ENCODE data around the gene NAPEPLD.
A peak's percentile ranks its signal among the peaks of the same experiment; 100 is the strongest.
"Not testable (repeated sequence)": the region's sequence is repeated elsewhere in the genome, so short reads cannot be mapped to it uniquely, and the experiment has no call there.

The NAPEPLD gene

GRCh38 chr7:103106005-103106702 lies 42.7 kb downstream of the NAPEPLD start:
- DNase-seq, result no peak

DNA sequence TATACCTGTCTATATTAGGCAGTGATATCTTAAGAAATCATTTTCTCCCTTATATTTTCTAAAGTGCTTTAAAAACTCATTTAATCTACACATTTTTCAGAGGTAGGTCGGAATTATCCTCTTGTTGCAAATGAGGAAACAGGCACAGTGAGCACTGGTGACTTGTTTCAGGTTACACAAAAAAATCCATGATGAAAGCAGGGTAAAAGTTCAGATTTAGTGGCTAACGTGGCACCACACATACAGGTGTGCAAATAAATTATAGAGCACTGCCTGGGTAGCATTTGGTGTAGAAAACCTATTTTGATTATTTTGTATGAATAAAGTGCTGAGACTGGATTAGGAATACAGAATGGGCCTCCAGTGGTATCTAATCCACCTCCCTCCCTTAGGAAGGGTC lies 47.4 kb downstream of the NAPEPLD start:
- DNase-seq, result no peak

GRCh38 chr7:103100348-103100747 lies 48.6 kb downstream of the NAPEPLD start:
- DNase-seq, result no peak

GRCh38 chr7:103097041-103097440 lies 51.9 kb downstream of the NAPEPLD start:
- DNase-seq, result no peak

GRCh38 chr7:103095558-103095957 lies 53.3 kb downstream of the NAPEPLD start:
- not testable (repeated sequence) for DNase-seq

- DNase-seq, result no peak
Measured at GRCh38 chr7:103094102-103094501, 54.8 kb downstream of the NAPEPLD start.

DNA sequence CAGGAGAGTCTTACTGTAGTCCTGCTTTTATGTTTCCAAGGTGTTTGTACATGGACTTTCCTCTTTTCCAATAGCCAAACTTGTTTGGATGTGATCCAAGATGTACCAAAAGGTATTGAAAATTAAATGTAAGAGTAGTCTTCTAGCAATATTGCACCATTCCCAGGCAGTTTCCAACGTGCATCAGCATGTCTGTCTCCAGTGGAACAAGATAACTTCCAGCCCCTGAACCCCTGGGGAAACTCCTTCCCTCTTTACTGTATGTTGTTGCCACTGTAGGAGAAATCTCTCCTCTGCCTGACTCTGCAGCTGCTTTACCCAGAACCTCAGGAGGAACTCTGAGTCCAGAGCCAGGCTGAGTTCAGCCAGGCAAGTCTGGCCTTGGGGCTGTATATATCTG lies 55.5 kb downstream of the NAPEPLD start:
- DNase-seq, result no peak

DNA sequence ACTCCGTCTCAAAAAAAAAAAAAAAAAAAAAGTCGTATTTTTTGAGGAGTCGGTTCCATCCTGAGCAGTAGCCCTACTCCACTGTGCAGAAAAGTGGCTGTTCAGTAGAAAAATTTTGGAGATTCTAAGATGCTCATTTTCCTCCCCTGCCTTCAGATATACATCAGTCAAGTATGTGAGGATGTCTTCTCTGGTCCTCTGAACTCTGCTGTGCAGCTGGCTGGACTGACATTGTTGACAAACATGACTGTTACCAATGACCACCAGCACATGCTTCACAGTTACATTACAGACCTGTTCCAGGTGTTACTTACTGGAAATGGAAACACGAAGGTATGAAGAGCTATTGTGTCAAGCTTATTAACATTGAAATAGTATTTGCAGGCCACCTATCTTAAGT lies 56.6 kb downstream of the NAPEPLD start:
- not testable (repeated sequence) for DNase-seq

DNA sequence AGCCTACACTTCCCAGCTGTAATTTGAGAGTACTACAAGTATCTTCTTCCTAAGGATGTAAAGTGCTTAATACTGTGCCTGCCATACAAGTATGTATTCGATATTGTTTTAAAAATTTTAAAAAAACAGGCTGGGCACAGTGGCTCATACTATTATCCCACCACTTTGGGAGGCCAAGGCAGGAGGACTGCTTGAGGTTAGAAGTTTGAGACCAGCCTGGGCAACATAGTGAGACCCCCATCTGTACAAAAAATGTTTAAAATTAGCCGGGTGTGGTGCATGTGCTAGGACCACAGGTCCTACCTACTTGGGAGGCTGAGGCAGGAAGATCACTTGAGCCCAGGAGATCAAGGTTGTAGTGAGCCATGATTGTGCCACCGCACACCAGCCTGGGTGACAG lies 65.7 kb downstream of the NAPEPLD start:
- no peak for DNase-seq

- DNase-seq, result no peak
Measured at GRCh38 chr7:103082497-103082896, 66.4 kb downstream of the NAPEPLD start.

- DNase-seq, result no peak
Measured at GRCh38 chr7:103080923-103081322, 68.0 kb downstream of the NAPEPLD start.

- no peak for DNase-seq
Measured at GRCh38 chr7:103079836-103080235, 69.1 kb downstream of the NAPEPLD start.

- not testable (repeated sequence) for DNase-seq
Measured at GRCh38 chr7:103078226-103078625, 70.7 kb downstream of the NAPEPLD start.

DNA sequence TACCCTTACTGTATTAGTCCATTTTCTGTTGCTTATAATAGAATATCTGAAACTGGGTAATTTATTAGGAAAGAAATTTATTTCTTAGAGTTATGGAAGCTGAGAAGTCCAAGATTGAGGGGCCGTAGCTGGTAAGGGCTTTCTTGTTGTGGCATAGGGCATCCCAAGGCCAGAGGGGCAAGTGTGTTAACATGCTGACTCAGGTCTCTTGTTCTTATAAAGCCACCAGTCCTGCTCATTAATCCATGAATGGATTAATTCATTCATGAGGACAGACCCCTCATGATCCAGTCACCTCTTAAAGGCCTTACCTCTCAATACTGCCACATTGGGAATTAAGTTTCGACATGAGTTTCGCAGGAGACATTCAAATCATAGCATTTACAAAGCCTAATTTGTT lies 71.6 kb downstream of the NAPEPLD start:
- no peak for DNase-seq

DNA sequence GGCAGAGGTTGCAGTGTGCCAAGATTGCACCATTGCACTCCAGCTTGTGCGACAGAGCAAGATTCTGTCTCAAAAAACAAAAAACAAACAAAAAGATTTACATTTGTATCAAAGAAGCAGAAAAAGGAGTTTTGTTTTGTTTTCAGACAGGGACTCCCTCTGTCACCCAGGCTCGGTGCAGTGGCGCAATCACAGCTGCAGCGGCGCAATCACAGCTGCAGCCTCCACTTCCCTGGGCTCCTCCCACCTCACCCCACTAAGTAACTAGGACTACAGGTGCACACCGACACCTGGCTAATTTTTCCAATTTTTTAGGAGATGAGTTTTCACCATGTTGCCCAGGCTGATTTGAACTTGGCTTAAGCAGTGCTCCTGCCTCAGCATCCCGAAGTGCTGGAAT lies 72.1 kb downstream of the NAPEPLD start:
- no peak for DNase-seq

DNA sequence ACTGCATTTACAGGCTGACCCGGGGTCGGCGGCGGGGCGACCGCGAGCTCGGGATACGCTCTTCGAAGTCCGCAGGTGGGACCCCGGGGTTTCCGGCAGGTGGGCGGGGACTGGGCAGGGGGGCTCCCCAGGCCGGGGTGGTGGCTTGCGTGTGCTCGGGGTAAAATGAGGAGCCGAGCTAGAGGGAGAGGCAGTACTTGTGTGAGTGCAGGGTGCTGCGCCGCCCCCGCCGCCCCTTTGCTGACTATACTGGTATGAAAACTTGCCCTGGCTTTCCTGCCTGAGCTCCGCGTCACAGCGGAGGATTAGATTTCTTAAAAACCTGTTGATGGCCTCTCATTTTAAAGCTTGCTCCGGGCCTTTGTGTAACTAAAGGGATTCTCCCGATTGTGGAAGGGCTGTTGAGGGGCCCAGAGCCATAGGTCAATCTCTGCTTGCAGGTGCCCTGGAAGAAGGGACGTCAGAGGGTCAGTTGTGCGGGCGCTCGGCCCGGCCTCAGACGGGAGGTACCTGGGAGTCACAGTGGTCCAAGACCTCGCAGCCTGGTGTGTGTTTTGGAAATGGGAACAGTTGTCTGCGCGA lies 73.5 kb downstream of the NAPEPLD start:
- DNase-seq, result peak; percentile 4 to 44

- peak; percentile 87 to 91 for DNase-seq
Measured at GRCh38 chr7:103074519-103075336, 74.2 kb downstream of the NAPEPLD start, which contains the start of the genes ARMC10 and FBXL13. ARMC10 (plus strand) TSS chr7:103075140; CDS start chr7:103075273, 133 bp downstream. FBXL13 (minus strand) TSS chr7:103074796.

DNA sequence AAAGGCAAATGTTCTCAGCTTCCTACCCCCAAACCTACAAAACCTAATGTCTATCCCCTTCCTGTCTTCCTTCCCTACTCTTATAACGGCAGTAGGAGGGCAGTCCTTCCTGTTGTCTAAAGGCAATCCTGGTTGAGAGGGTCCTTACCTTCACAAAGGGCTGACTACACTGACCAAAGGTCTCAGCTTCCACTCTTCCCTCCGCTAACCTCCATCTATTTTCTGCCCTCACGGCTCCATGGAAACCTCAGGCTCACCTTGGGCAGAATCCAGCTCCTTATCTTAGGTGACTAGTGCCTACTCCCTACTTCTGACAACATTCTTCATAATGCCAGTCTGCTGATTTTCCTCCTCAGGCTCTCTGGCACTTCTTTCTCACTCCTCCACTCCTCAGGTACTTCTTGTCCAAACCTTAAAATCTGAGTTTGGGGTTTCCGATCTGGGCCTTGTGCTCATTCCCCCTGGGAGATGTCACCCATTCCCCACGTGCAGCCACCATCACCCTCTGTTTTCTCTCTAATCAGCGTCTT lies 74.8 kb downstream of the NAPEPLD start:
- DNase-seq, result no peak

DNA sequence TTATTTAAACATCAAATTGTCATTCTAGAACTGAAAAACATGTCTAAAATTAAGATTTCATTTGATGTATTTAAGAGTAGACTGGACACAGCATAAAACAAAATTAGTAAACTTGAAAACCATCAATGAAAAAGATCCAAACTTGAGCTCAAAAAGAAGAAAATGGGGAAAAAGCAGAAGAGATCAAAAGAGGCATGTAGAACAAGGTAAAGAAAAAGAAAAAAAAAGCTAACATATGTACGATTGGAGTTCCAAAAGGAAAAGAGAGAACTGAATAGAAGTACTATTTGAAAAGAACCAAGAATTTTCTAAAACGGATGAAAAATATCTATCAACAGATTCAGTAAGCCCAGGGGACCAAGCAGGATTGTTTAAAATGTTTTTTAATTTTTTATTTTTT lies 77.9 kb downstream of the NAPEPLD start:
- DNase-seq, result no peak

GRCh38 chr7:103068414-103069403 lies 80.2 kb downstream of the NAPEPLD start:
- no peak for DNase-seq

GRCh38 chr7:103065667-103066066 lies 83.2 kb downstream of the NAPEPLD start:
- no peak for DNase-seq

DNA sequence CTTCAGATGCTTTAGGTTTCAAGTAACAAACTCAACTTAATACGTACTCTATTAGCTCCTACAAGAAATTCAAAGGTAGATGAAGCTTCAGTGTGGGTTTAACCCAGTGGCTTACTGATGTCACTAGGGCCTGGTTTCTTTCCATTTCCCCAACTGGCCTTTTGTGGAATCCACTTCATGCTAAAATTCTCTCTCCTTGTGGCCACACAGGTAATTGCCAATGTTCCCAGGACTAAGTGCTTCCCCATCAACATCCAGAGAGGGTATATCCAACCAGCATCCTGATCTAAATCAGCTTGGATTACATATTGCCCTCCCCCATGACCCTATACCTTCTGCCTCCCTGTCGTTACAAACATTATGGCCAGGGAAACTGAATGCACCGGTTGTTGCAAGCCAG lies 85.0 kb downstream of the NAPEPLD start:
- DNase-seq, result no peak

All from NCI-H187 (cell line).